Esophagus squamous epithelium (tissue), 4 donors: ENCODE data around the gene GLIS2.

Experiments used
- CTCF ChIP-seq, 6 experiments: fragments of 450-650 bp in 4 of 6; fragments of 200-600 bp in 2 of 6; sonication (generic) in 2 of 6; IDR thresholded peaks; one replicate each; pipeline ENCODE4 v1.5.1; 2016 to 2019; ENCODE audit warnings: antibody characterized with exemption in 6 of 6, mild to moderate bottlenecking in 4 of 6, moderate library complexity in 4 of 6
- POLR2A ChIP-seq, 4 donors: fragments of 450-650 bp; IDR thresholded peaks; one replicate each; pipeline ENCODE4 v1.6.1; 2017; ENCODE audit warnings: antibody characterized with exemption in 4 of 4, mild to moderate bottlenecking in 4 of 4, moderate library complexity in 3 of 4

- TF ChIP-seq CTCF (IDR thresholded peaks at IDR 0.05) (no peak), POLR2A (IDR thresholded peaks at IDR 0.05) (no peak)
Measured at GRCh38 chr16:4386451-4386805, 70.6 kb downstream of the GLIS2 start.
